HEK293 (cell line): ENCODE measurements around the gene COL25A1.

Experiments used
- EGR2 ChIP-seq: fragments of 450-650 bp; formaldehyde crosslinking; IDR thresholded peaks from 2 replicates; pipeline ENCODE4 v1.5.1; 2016; ENCODE audit warnings: low read depth, missing biosample characterization, missing genetic modification characterization
- HOXA7 ChIP-seq: sonication (generic); formaldehyde crosslinking; IDR thresholded peaks from 2 replicates; pipeline ENCODE4 v1.8.1; 2022; ENCODE audit warnings: missing genetic modification reagents, borderline replicate concordance
- IKZF3 ChIP-seq: fragments of 450-650 bp; IDR thresholded peaks from 2 replicates; pipeline ENCODE4 v1.5.0; 2018; ENCODE audit warnings: missing biosample characterization, mild to moderate bottlenecking, missing genetic modification characterization, moderate library complexity
- INSM2 ChIP-seq: fragments of 450-650 bp; formaldehyde crosslinking; IDR thresholded peaks from 2 replicates; pipeline ENCODE4 v1.5.1; 2016; ENCODE audit warnings: missing biosample characterization, missing genetic modification characterization
- KLF10 ChIP-seq: fragments of 450-650 bp; IDR thresholded peaks from 2 replicates; pipeline ENCODE4 v1.5.1; 2018; ENCODE audit warnings: missing biosample characterization, mild to moderate bottlenecking, missing genetic modification characterization
- REPIN1 ChIP-seq: fragments of 450-650 bp; formaldehyde crosslinking; IDR thresholded peaks from 2 replicates; pipeline ENCODE4 v1.5.1; 2017; ENCODE audit warnings: missing biosample characterization, missing genetic modification characterization, low read depth
- ZBTB26 ChIP-seq: fragments of 450-650 bp; formaldehyde crosslinking; optimal IDR thresholded peaks from 2 replicates; pipeline ENCODE3; 2016; ENCODE audit warnings: missing biosample characterization, mild to moderate bottlenecking, missing genetic modification characterization
- ZBTB49 ChIP-seq: fragments of 450-650 bp; formaldehyde crosslinking; IDR thresholded peaks from 2 replicates; pipeline ENCODE4 v1.5.1; 2016; ENCODE audit warnings: missing biosample characterization, missing genetic modification characterization, low read depth
- ZEB2 ChIP-seq: fragments of 450-650 bp; formaldehyde crosslinking; IDR thresholded peaks from 2 replicates; pipeline ENCODE4 v1.5.1; 2016; ENCODE audit warnings: missing biosample characterization, missing genetic modification characterization
- ZFP69B ChIP-seq: fragments of 450-650 bp; formaldehyde crosslinking; IDR thresholded peaks from 2 replicates; pipeline ENCODE4 v1.5.1; 2016; ENCODE audit warnings: missing biosample characterization, missing genetic modification characterization
- ZNF121 ChIP-seq: fragments of 450-650 bp; formaldehyde crosslinking; IDR thresholded peaks from 2 replicates; pipeline ENCODE4 v1.5.1; 2016; ENCODE audit warnings: missing biosample characterization, missing genetic modification characterization
- ZNF133 ChIP-seq: fragments of 450-650 bp; formaldehyde crosslinking; IDR thresholded peaks from 2 replicates; pipeline ENCODE4 v1.5.1; 2016; ENCODE audit warnings: missing biosample characterization, missing genetic modification characterization
- ZNF138 ChIP-seq: fragments of 450-650 bp; formaldehyde crosslinking; IDR thresholded peaks from 2 replicates; pipeline ENCODE4 v1.5.1; 2016; ENCODE audit warnings: missing biosample characterization, missing genetic modification characterization, borderline replicate concordance
- ZNF148 ChIP-seq: fragments of 450-650 bp; formaldehyde crosslinking; IDR thresholded peaks from 2 replicates; pipeline ENCODE4 v1.5.0; 2017; ENCODE audit warnings: missing biosample characterization, missing genetic modification characterization, borderline replicate concordance
- ZNF174 ChIP-seq: fragments of 450-650 bp; formaldehyde crosslinking; IDR thresholded peaks from 2 replicates; pipeline ENCODE4 v1.5.0; 2017; ENCODE audit warnings: missing biosample characterization, mild to moderate bottlenecking, missing genetic modification characterization
- ZNF221 ChIP-seq: fragments of 450-650 bp; formaldehyde crosslinking; IDR thresholded peaks from 2 replicates; pipeline ENCODE4 v1.5.1; 2017; ENCODE audit warnings: missing biosample characterization, missing genetic modification characterization, borderline replicate concordance
- ZNF311 ChIP-seq: fragments of 450-650 bp; formaldehyde crosslinking; IDR thresholded peaks from 2 replicates; pipeline ENCODE4 v1.5.1; 2017; ENCODE audit warnings: missing biosample characterization, missing genetic modification characterization, borderline replicate concordance
- ZNF37A ChIP-seq: fragments of 450-650 bp; IDR thresholded peaks from 2 replicates; pipeline ENCODE4 v1.5.1; 2018; ENCODE audit warnings: missing biosample characterization, missing genetic modification characterization
- ZNF513 ChIP-seq: fragments of 450-650 bp; IDR thresholded peaks from 2 replicates; pipeline ENCODE4 v1.5.1; 2018; ENCODE audit warnings: missing biosample characterization, missing genetic modification characterization
- ZNF548 ChIP-seq: fragments of 450-650 bp; formaldehyde crosslinking; IDR thresholded peaks from 2 replicates; pipeline ENCODE4 v1.5.1; 2016; ENCODE audit warnings: missing biosample characterization, missing genetic modification characterization
- ZNF580 ChIP-seq: fragments of 450-650 bp; formaldehyde crosslinking; IDR thresholded peaks from 2 replicates; pipeline ENCODE4 v1.5.1; 2016; ENCODE audit warnings: missing biosample characterization, missing genetic modification characterization
- ZNF600 ChIP-seq: fragments of 450-650 bp; formaldehyde crosslinking; IDR thresholded peaks from 2 replicates; pipeline ENCODE4 v1.5.1; 2016; ENCODE audit warnings: missing biosample characterization, missing genetic modification characterization
- ZNF621 ChIP-seq: fragments of 450-650 bp; formaldehyde crosslinking; IDR thresholded peaks from 2 replicates; pipeline ENCODE4 v1.5.1; 2017; ENCODE audit warnings: missing biosample characterization, missing genetic modification characterization
- ZNF639 ChIP-seq: fragments of 450-650 bp; formaldehyde crosslinking; IDR thresholded peaks from 2 replicates; pipeline ENCODE4 v1.5.1; 2016; ENCODE audit warnings: missing biosample characterization, missing genetic modification characterization
- ZNF776 ChIP-seq: fragments of 450-650 bp; formaldehyde crosslinking; IDR thresholded peaks from 2 replicates; pipeline ENCODE4 v1.5.0; 2017; ENCODE audit warnings: missing biosample characterization, missing genetic modification characterization, borderline replicate concordance
- ZNF830 ChIP-seq: fragments of 450-650 bp; IDR thresholded peaks from 2 replicates; pipeline ENCODE4 v1.5.0; 2018; ENCODE audit warnings: missing biosample characterization, missing genetic modification characterization, low read depth, mild to moderate bottlenecking, moderate library complexity
- ZXDB ChIP-seq: fragments of 450-650 bp; formaldehyde crosslinking; IDR thresholded peaks from 2 replicates; pipeline ENCODE4 v1.5.1; 2016; ENCODE audit warnings: missing biosample characterization, missing genetic modification characterization
- TF ChIP-seq, protein P1 (sequence below): fragments of 450-650 bp; formaldehyde crosslinking; IDR thresholded peaks from 2 replicates; pipeline ENCODE4 v1.5.1; 2016; ENCODE audit warnings: missing biosample characterization, missing genetic modification characterization

Gene COL25A1

GRCh38 chr4:109207061-109207460 lies 95.4 kb downstream of the COL25A1 start (continued):
- TF ChIP-seq ZNF37A (tag by site-specific recombination) = no peak
- no peak for TF ChIP-seq ZNF221 (tag by site-specific recombination)
- peak; percentile 76 for TF ChIP-seq ZXDB (tag by site-specific recombination)
- no peak for TF ChIP-seq ZNF148
- no peak for TF ChIP-seq ZNF121 (tag by site-specific recombination)
- no peak for TF ChIP-seq ZBTB49 (tag by site-specific recombination)
- 0 out of 2 replicates have a peak, but pooled peaks have one; percentile 33 for TF ChIP-seq ZFP69B
- TF ChIP-seq ZNF621 (tag by site-specific recombination) = no peak
- no peak for TF ChIP-seq HOXA7 (CRISPR knock-in tag)
- TF ChIP-seq ZEB2 (tag by site-specific recombination) = peak; percentile 74
- TF ChIP-seq ZNF311 (tag by site-specific recombination) = no peak
- no peak for TF ChIP-seq ZNF174 (tag by site-specific recombination)
- TF ChIP-seq KLF10 (tag by site-specific recombination) = peak; percentile 63; the same call in 1 of the 2 replicates
- TF ChIP-seq IKZF3 (tag by site-specific recombination) = peak; percentile 91
- peak; percentile 77 for TF ChIP-seq INSM2
- peak; percentile 84 for TF ChIP-seq EGR2 (tag by site-specific recombination)
- 0 out of 2 replicates have a peak, but pooled peaks have one; percentile 65 for TF ChIP-seq ZNF580
- TF ChIP-seq ZNF600 (tag by site-specific recombination) = peak; percentile 58; the same call in 1 of the 2 replicates
- TF ChIP-seq ZNF138 (tag by site-specific recombination) = no peak
- no peak for TF ChIP-seq ZNF548 (tag by site-specific recombination)
- no peak; the same call in 1 of the 2 replicates for TF ChIP-seq ZNF513 (tag by site-specific recombination)
- peak; percentile 52; the same call in 1 of the 2 replicates for TF ChIP-seq ZNF639 (tag by site-specific recombination)
- no peak for TF ChIP-seq ZNF830
- TF ChIP-seq ZBTB26 (tag by site-specific recombination) = no peak
- TF ChIP-seq, protein P1, sequence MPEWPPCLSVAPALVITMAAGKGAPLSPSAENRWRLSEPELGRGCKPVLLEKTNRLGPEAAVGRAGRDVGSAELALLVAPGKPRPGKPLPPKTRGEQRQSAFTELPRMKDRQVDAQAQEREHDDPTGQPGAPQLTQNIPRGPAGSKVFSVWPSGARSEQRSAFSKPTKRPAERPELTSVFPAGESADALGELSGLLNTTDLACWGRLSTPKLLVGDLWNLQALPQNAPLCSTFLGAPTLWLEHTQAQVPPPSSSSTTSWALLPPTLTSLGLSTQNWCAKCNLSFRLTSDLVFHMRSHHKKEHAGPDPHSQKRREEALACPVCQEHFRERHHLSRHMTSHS = peak; percentile 32; the same call in 1 of the 2 replicates
- TF ChIP-seq REPIN1 (tag by site-specific recombination) = no peak
- no peak for TF ChIP-seq ZNF133 (tag by site-specific recombination)
- no peak for TF ChIP-seq ZNF776
